OCI-M2 (cell line): ENCODE results near the gene MCCC1.

Experiments
- DNase-seq: peaks from one replicate; lab custom pipeline; 2025; ENCODE audit not compliant: unreplicated experiment; lab: John Stamatoyannopoulos, UW

The MCCC1 gene

GRCh38 chr3:182983876-182984275 is 115.4 kb downstream of the MCCC1 start:
- DNase-seq: no peak

- no peak for DNase-seq
Observed at GRCh38 chr3:182981038-182981380, 118.3 kb downstream of the MCCC1 start.

GRCh38 chr3:182980204-182981037 is 118.9 kb downstream of the MCCC1 start, which contains the start of gene DCUN1D1:
Gene DCUN1D1, minus strand, starts transcription at chr3:182980538. Its CDS starts 49 bp downstream, at chr3:182980489.
- DNase-seq: no peak

GRCh38 chr3:182979674-182980191 is 119.6 kb downstream of the MCCC1 start:
- DNase-seq: no peak

- DNase-seq: no peak
Observed at GRCh38 chr3:182979103-182979673, 120.1 kb downstream of the MCCC1 start.

GRCh38 chr3:182978387-182978786 is 120.9 kb downstream of the MCCC1 start:
- no peak for DNase-seq

GRCh38 chr3:182973047-182973446 is 126.2 kb downstream of the MCCC1 start:
- DNase-seq: no peak

- DNase-seq: no peak
Observed at GRCh38 chr3:182972387-182972786, 126.9 kb downstream of the MCCC1 start.

- DNase-seq: no peak
Observed at GRCh38 chr3:182971637-182972036, 127.7 kb downstream of the MCCC1 start.

- DNase-seq: no peak
Observed at GRCh38 chr3:182970811-182971418, 128.4 kb downstream of the MCCC1 start.

GRCh38 chr3:182969853-182970252 is 129.4 kb downstream of the MCCC1 start:
- DNase-seq: no peak

- DNase-seq: no peak
Observed at GRCh38 chr3:182969277-182969676, 130.0 kb downstream of the MCCC1 start.

- DNase-seq: no peak
Observed at GRCh38 chr3:182967218-182968204, 131.8 kb downstream of the MCCC1 start.

GRCh38 chr3:182965861-182966366 is 133.4 kb downstream of the MCCC1 start:
- no peak for DNase-seq
